HepG2 (cell line): ENCODE data around the gene LBR. TPM values are rescaled to one million over a fixed set of nuclear protein-coding genes. Genes with fewer than 3 reads are reported as not detected.

ENCODE experiments used
- BHLHE40 ChIP-seq: IDR thresholded peaks from 2 replicates; pipeline ENCODE4 v1.6.1; 2011; ENCODE audit warnings: low read length, improper control_type of control experiment
- BRCA1 ChIP-seq: sonication (generic); formaldehyde crosslinking; IDR thresholded peaks from 2 replicates; pipeline ENCODE4 v1.4.0; 2020; ENCODE audit warnings: missing genetic modification reagents
- CCAR2 ChIP-seq: fragments of 200-400 bp; formaldehyde crosslinking; optimal IDR thresholded peaks from 2 replicates; pipeline ENCODE3; 2018; ENCODE audit warnings: low read depth, mild to moderate bottlenecking, low read length, moderate library complexity
- PCBP2 ChIP-seq: fragments of 200-400 bp; formaldehyde crosslinking; optimal IDR thresholded peaks from 2 replicates; pipeline ENCODE3; 2018; ENCODE audit warnings: low read length, low read depth; ENCODE audit not compliant: poor library complexity, severe bottlenecking
- SALL2 ChIP-seq: sonication (generic); formaldehyde crosslinking; IDR thresholded peaks from 2 replicates; pipeline ENCODE4 v1.8.1; 2023; ENCODE audit warnings: mild to moderate bottlenecking, missing genetic modification reagents, inconsistent platforms
- SAP130 ChIP-seq: IDR thresholded peaks from 2 replicates; pipeline ENCODE4 v1.6.1; 2016; ENCODE audit warnings: low read depth
- SP2 ChIP-seq: sonication (generic); formaldehyde crosslinking; IDR thresholded peaks from 2 replicates; pipeline ENCODE4 v1.5.1; 2020; ENCODE audit warnings: mild to moderate bottlenecking, missing genetic modification reagents
- U2AF2 ChIP-seq: fragments of 200-400 bp; formaldehyde crosslinking; IDR thresholded peaks from 2 replicates; pipeline ENCODE4 v1.6.1; 2017; ENCODE audit warnings: low read depth, mild to moderate bottlenecking, low read length
- ZBTB38 ChIP-seq: sonication (generic); formaldehyde crosslinking; IDR thresholded peaks from 2 replicates; pipeline ENCODE4 v1.5.1; 2020; ENCODE audit warnings: mild to moderate bottlenecking, missing genetic modification reagents
- ZFP37 ChIP-seq: sonication (generic); formaldehyde crosslinking; IDR thresholded peaks from 2 replicates; pipeline ENCODE4 v1.4.0; 2020; ENCODE audit warnings: missing genetic modification reagents, borderline replicate concordance
- ZNF296 ChIP-seq: sonication (generic); formaldehyde crosslinking; conservative IDR thresholded peaks from 2 replicates; pipeline ENCODE4 v1.5.0; 2020; ENCODE audit warnings: mild to moderate bottlenecking, missing genetic modification reagents
- ZNF558 ChIP-seq: sonication (generic); formaldehyde crosslinking; IDR thresholded peaks from 2 replicates; pipeline ENCODE4 v1.9.0; 2022; ENCODE audit warnings: mild to moderate bottlenecking, missing genetic modification reagents, borderline replicate concordance
- ZNF562 ChIP-seq: sonication (generic); formaldehyde crosslinking; IDR thresholded peaks from 2 replicates; pipeline ENCODE4 v1.8.0; 2022; ENCODE audit warnings: missing genetic modification reagents, borderline replicate concordance
- ZNF720 ChIP-seq: sonication (generic); formaldehyde crosslinking; IDR thresholded peaks from 2 replicates; pipeline ENCODE4 v1.4.0; 2020; ENCODE audit warnings: missing genetic modification reagents
- ZNF775 ChIP-seq: sonication (generic); formaldehyde crosslinking; IDR thresholded peaks from 2 replicates; pipeline ENCODE4 v1.4.0; 2020; ENCODE audit warnings: missing genetic modification reagents, mild to moderate bottlenecking, moderate library complexity, borderline replicate concordance
- ZNF781 ChIP-seq: sonication (generic); formaldehyde crosslinking; IDR thresholded peaks from 2 replicates; pipeline ENCODE4 v1.5.1; 2020; ENCODE audit warnings: borderline replicate concordance, mild to moderate bottlenecking, missing genetic modification reagents; ENCODE audit errors: not compliant biosample characterization
- ZNF879 ChIP-seq: sonication (generic); formaldehyde crosslinking; IDR thresholded peaks from 2 replicates; pipeline ENCODE4 v1.8.1; 2023; ENCODE audit warnings: missing genetic modification reagents
- polyA plus RNA-seq, 8 experiments: library from polyadenylated mRNA; depleted of rRNA in 3 of 8; stranded (reverse) in 7 of 8; unstranded in 1 of 8; fragments of >200 nt; fragmentation: Illumina TruSeq in 4 of 8; extraction: Trizol in 4 of 8; gene quantifications; 2 replicates each; pipeline versions ENCODE4 v1.2.1 to v1.2.3, GENCODE V29; 2011 to 2016; ENCODE audit warnings: low read depth in 4 of 8, missing spikeins in 1 of 8, mixed read lengths in 1 of 8; ENCODE audit not compliant: insufficient read depth in 1 of 8
- total RNA-seq, 5 experiments: library from RNA; depleted of rRNA; stranded (reverse); fragments of >200 nt; fragmentation: Illumina TruSeq; extraction: Trizol; gene quantifications; 2 replicates each; pipeline ENCODE4 v1.2.3, GENCODE V29; 2016; ENCODE audit warnings: low read depth in 1 of 5
- TF ChIP-seq, protein P1 (sequence below): sonication (generic); formaldehyde crosslinking; IDR thresholded peaks from 2 replicates; pipeline ENCODE4 v1.8.0; 2022; ENCODE audit warnings: missing genetic modification reagents, mild to moderate bottlenecking, borderline replicate concordance
- TF ChIP-seq, protein P2 (sequence below): sonication (generic); formaldehyde crosslinking; IDR thresholded peaks from 2 replicates; pipeline ENCODE4 v1.8.1; 2022; ENCODE audit warnings: mild to moderate bottlenecking, missing genetic modification reagents
- TF ChIP-seq, protein P3 (sequence below): sonication (generic); formaldehyde crosslinking; IDR thresholded peaks from 2 replicates; pipeline ENCODE4 v1.4.0; 2020; ENCODE audit warnings: mild to moderate bottlenecking, missing genetic modification reagents
- TF ChIP-seq, protein P4 (sequence below): sonication (generic); formaldehyde crosslinking; IDR thresholded peaks from 2 replicates; pipeline ENCODE4 v1.4.0; 2020; ENCODE audit warnings: mild to moderate bottlenecking, low read depth, missing genetic modification reagents
- TF ChIP-seq, protein P5 (sequence below): sonication (generic); formaldehyde crosslinking; IDR thresholded peaks from 2 replicates; pipeline ENCODE4 v1.5.0; 2020; ENCODE audit warnings: missing genetic modification reagents
- TF ChIP-seq, protein P6 (sequence below): sonication (generic); formaldehyde crosslinking; IDR thresholded peaks from 2 replicates; pipeline ENCODE4 v1.4.0; 2020; ENCODE audit warnings: missing genetic modification reagents
- TF ChIP-seq, protein P7 (sequence below): IDR thresholded peaks from 2 replicates; pipeline ENCODE4 v1.6.1; 2016; ENCODE audit warnings: missing genetic modification reagents, missing compliant biosample characterization

Gene LBR
- total and polyA plus RNA-seq, 2 of the 13 experiments (the other 11 are each of a cell fraction or from before 2014, with no cell fraction given), result 38.9 to 76.7 TPM

DNA sequence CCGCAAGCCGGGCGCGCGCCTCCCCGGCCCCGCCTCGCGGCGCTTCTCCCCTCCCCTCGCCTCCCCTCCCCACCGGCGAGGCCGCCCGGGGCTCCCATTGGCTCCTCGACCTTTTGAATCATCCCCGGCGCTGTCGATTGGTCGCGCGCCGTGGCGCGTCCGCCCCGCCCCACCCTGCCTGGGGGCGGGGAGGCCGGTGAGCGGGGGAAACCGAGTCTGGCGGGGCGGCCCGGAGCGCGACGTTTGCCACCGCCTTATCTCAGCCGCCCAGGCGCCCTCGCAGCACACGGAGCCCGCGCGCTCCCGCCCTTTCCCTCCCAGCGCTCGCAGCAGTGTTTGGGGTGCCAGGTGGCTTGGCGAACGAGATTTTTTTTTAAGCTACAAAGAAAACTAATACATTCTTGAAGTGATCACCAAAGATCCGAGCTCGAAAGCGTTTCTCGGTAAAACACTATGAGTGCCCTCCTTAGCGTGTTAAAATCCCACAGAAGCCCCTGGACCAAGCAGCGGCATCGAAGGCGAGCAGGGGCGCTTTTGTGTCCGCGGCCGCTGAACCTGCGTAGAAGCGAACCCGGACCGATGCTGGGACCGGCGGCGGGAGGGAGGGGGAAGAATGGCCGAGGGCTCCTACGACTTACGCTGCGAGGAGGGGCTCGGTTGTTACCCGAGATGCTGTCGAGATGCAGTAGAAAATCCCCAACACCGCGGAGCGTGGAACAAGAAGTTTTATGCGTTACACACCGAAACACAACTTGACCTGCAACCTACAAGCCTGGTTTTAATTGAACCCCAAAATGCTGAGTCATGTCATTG lies 436 bp upstream of the LBR start (continued):
- TF ChIP-seq, protein P1, sequence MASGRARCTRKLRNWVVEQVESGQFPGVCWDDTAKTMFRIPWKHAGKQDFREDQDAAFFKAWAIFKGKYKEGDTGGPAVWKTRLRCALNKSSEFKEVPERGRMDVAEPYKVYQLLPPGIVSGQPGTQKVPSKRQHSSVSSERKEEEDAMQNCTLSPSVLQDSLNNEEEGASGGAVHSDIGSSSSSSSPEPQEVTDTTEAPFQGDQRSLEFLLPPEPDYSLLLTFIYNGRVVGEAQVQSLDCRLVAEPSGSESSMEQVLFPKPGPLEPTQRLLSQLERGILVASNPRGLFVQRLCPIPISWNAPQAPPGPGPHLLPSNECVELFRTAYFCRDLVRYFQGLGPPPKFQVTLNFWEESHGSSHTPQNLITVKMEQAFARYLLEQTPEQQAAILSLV (CRISPR knock-in tag), result peak; percentile 83
- TF ChIP-seq ZNF879 (CRISPR knock-in tag) (peak; percentile 37; the same call in 1 of the 2 replicates), U2AF2 (no peak), SP2 (CRISPR knock-in tag) (peak; percentile 76), ZNF558 (CRISPR knock-in tag) (no peak), PCBP2 (no peak), ZNF775 (no peak), ZFP37 (CRISPR knock-in tag) (no peak), ZNF296 (no peak), ZNF781 (CRISPR knock-in tag) (peak; percentile 62), SAP130 (peak; percentile 30), ZNF720 (CRISPR knock-in tag) (no peak), ZBTB38 (CRISPR knock-in tag) (peak; percentile 80; the same call in 1 of the 2 replicates), BRCA1 (CRISPR knock-in tag) (no peak), CCAR2 (no peak), ZNF562 (CRISPR knock-in tag) (no peak), BHLHE40 (no peak), SALL2 (CRISPR knock-in tag) (peak; percentile 86)
- TF ChIP-seq, protein P2, sequence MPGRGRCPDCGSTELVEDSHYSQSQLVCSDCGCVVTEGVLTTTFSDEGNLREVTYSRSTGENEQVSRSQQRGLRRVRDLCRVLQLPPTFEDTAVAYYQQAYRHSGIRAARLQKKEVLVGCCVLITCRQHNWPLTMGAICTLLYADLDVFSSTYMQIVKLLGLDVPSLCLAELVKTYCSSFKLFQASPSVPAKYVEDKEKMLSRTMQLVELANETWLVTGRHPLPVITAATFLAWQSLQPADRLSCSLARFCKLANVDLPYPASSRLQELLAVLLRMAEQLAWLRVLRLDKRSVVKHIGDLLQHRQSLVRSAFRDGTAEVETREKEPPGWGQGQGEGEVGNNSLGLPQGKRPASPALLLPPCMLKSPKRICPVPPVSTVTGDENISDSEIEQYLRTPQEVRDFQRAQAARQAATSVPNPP, result no peak
- TF ChIP-seq, protein P3, sequence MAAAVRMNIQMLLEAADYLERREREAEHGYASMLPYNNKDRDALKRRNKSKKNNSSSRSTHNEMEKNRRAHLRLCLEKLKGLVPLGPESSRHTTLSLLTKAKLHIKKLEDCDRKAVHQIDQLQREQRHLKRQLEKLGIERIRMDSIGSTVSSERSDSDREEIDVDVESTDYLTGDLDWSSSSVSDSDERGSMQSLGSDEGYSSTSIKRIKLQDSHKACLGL (CRISPR knock-in tag), result no peak
- TF ChIP-seq, protein P4, sequence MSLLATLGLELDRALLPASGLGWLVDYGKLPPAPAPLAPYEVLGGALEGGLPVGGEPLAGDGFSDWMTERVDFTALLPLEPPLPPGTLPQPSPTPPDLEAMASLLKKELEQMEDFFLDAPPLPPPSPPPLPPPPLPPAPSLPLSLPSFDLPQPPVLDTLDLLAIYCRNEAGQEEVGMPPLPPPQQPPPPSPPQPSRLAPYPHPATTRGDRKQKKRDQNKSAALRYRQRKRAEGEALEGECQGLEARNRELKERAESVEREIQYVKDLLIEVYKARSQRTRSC, result no peak
- TF ChIP-seq, protein P5, sequence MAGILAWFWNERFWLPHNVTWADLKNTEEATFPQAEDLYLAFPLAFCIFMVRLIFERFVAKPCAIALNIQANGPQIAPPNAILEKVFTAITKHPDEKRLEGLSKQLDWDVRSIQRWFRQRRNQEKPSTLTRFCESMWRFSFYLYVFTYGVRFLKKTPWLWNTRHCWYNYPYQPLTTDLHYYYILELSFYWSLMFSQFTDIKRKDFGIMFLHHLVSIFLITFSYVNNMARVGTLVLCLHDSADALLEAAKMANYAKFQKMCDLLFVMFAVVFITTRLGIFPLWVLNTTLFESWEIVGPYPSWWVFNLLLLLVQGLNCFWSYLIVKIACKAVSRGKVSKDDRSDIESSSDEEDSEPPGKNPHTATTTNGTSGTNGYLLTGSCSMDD, result no peak
- TF ChIP-seq, protein P6, sequence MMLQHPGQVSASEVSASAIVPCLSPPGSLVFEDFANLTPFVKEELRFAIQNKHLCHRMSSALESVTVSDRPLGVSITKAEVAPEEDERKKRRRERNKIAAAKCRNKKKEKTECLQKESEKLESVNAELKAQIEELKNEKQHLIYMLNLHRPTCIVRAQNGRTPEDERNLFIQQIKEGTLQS, result no peak
- TF ChIP-seq, protein P7, sequence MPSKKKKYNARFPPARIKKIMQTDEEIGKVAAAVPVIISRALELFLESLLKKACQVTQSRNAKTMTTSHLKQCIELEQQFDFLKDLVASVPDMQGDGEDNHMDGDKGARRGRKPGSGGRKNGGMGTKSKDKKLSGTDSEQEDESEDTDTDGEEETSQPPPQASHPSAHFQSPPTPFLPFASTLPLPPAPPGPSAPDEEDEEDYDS (CRISPR knock-in tag), result peak; percentile 53
